Measurements from ENCODE around the gene ELAPOR2.

DNA sequence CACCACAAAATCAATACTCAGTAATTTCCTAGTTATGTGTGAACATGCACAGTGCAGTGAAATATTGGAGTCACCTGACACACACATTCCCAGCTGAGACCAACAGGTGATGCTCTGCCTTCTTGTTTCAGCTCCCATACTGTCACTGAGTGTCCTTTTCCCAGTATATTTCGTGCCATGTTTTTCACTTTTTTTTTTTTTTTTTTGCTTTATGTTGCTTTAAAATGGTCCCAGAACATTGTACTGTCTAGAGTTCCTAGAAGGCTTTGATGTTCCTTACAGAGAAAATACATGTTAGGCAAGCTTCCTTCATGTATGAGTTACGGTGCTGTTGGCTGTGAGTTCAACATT is 45.6 kb downstream of the ELAPOR2 start:
- TF ChIP-seq, protein P1, sequence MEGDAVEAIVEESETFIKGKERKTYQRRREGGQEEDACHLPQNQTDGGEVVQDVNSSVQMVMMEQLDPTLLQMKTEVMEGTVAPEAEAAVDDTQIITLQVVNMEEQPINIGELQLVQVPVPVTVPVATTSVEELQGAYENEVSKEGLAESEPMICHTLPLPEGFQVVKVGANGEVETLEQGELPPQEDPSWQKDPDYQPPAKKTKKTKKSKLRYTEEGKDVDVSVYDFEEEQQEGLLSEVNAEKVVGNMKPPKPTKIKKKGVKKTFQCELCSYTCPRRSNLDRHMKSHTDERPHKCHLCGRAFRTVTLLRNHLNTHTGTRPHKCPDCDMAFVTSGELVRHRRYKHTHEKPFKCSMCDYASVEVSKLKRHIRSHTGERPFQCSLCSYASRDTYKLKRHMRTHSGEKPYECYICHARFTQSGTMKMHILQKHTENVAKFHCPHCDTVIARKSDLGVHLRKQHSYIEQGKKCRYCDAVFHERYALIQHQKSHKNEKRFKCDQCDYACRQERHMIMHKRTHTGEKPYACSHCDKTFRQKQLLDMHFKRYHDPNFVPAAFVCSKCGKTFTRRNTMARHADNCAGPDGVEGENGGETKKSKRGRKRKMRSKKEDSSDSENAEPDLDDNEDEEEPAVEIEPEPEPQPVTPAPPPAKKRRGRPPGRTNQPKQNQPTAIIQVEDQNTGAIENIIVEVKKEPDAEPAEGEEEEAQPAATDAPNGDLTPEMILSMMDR (IDR thresholded peaks at IDR 0.05) = no peak
- no peak for TF ChIP-seq POLR2A (IDR thresholded peaks at IDR 0.05)

Data from testis (tissue), 2 donors.